Right lung (tissue), 5 donors: ENCODE measurements around the gene SPINT1. TPM values are rescaled to one million over a fixed set of nuclear protein-coding genes. Genes with fewer than 3 reads are reported as not detected.

Source experiments
- DNase-seq, 2 donors: peaks; one replicate each; pipeline ENCODE4 v3.0.0-alpha.2; 2013
- polyA plus RNA-seq, 5 donors: library from polyadenylated mRNA; unstranded; fragments of 120-200 nt; gene quantifications; one replicate each; pipeline versions ENCODE4 v1.2.1 to v1.2.3, GENCODE V29; 2013; ENCODE audit warnings: inconsistent platforms in 1 of 5, low replicate concordance in 1 of 5; ENCODE audit not compliant: insufficient read length in 5 of 5, insufficient read depth in 1 of 5

Gene SPINT1
- polyA plus RNA-seq, 5 donors = 46.0 to 68.7 (median 58.4) TPM

- no peak for DNase-seq
These were observed 48.1 kb downstream of the SPINT1 start for GRCh38 chr15:40891810-40892446.

- no peak for DNase-seq
These were observed 48.7 kb downstream of the SPINT1 start for GRCh38 chr15:40892447-40893012.

GRCh38 chr15:40893019-40893670 lies 49.3 kb downstream of the SPINT1 start:
- no peak for DNase-seq

GRCh38 chr15:40893733-40894680 lies 50.2 kb downstream of the SPINT1 start, which contains the start of gene VPS18:
TSS of gene VPS18 (plus strand) at chr15:40894450. CDS start at chr15:40894769, 319 bp downstream.
- DNase-seq = peak; percentile 96 to 98

GRCh38 chr15:40894681-40895448 lies 51.0 kb downstream of the SPINT1 start:
- DNase-seq = no peak

GRCh38 chr15:40899536-40900207 lies 55.8 kb downstream of the SPINT1 start:
- DNase-seq = no peak

- DNase-seq = no peak
These were observed 56.6 kb downstream of the SPINT1 start for GRCh38 chr15:40900256-40901052.

- no peak for DNase-seq
These were observed 57.2 kb downstream of the SPINT1 start for GRCh38 chr15:40901053-40901443.

GRCh38 chr15:40902605-40903561 lies 59.0 kb downstream of the SPINT1 start:
- no peak for DNase-seq

- DNase-seq = no peak
These were observed 60.8 kb downstream of the SPINT1 start for GRCh38 chr15:40904552-40905201.

GRCh38 chr15:40906091-40906990 lies 62.5 kb downstream of the SPINT1 start:
- DNase-seq = peak; percentile 83

GRCh38 chr15:40906991-40907802 lies 63.3 kb downstream of the SPINT1 start:
- no peak for DNase-seq
